Measurements from ENCODE around the gene RMDN2. TPM values are rescaled to one million over a fixed set of nuclear protein-coding genes. Genes with fewer than 3 reads are reported as not detected.

RMDN2 gene
- total RNA-seq, 4 donors from 2014 or later = 3.7 to 10.5 (median 4.2) TPM

DNA sequence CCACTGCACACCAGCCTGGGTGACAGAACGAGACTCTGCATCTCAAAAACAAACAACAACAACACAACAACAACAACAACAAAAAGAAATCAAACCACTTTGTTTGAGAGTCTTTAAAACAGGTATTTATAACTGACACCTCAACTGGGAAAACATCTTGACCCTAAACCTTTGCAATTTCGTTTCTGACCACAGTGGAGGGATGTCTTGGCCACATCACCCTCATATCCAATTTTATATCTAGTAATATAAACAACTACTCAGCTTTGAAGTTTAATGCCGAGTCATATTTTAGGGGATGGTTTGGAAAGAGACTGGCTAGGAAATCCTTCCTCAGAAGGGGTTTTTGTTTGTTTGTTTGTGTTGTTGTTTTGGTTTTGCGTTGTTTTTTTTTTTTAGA lies 37.8 kb upstream of the RMDN2 start:
- no peak for DNase-seq (ENCODE audit: low spot score in 2 of 2)
- TF ChIP-seq, protein P1, sequence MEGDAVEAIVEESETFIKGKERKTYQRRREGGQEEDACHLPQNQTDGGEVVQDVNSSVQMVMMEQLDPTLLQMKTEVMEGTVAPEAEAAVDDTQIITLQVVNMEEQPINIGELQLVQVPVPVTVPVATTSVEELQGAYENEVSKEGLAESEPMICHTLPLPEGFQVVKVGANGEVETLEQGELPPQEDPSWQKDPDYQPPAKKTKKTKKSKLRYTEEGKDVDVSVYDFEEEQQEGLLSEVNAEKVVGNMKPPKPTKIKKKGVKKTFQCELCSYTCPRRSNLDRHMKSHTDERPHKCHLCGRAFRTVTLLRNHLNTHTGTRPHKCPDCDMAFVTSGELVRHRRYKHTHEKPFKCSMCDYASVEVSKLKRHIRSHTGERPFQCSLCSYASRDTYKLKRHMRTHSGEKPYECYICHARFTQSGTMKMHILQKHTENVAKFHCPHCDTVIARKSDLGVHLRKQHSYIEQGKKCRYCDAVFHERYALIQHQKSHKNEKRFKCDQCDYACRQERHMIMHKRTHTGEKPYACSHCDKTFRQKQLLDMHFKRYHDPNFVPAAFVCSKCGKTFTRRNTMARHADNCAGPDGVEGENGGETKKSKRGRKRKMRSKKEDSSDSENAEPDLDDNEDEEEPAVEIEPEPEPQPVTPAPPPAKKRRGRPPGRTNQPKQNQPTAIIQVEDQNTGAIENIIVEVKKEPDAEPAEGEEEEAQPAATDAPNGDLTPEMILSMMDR (IDR thresholded peaks at IDR 0.05) = no peak
- TF ChIP-seq POLR2A (IDR thresholded peaks at IDR 0.05) = no peak
- WGBS, 2 donors = 76 to 86% methylated on average over 4 of the region's 4 CpGs
- H3K4me3 ChIP-seq (ENCODE audit: low read depth, poor library complexity, severe bottlenecking) = no peak overlapping the region
- intact Hi-C loops (cut with DNase I; ENCODE audit: low total_unique reads) = no loop called here

DNA sequence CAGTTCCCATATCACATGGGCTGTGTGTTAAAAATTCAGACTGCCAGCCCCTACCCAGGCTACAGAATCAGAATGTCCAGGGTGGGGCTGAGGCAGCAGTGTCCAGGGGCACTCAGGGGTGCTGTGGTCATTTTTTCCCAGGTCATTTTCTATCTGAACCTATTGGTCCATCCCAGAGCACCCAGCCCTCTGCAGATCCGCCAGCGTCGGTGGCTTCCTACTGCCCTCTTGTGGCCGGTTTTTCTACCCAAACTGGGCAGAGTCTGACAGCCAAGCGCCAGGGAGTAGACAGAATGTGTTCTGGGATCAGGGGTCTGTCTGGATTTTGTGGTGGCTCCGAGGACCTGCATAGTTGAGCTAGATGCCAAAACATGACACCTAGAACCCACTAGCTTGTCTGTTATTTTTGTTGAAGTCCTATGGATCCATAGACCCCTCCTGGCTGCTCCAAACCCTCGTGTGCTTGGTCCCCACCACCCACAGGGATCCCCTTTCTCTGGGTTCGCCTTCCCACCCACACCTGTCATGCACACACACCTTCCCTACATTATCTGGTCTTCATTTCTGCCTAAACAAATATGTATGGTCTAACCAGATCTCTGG lies 34.1 kb upstream of the RMDN2 start:
- intact Hi-C loops (cut with DNase I; ENCODE audit: low total_unique reads) = no loop called here
- 19 to 21% methylated on average over 8 of the region's 8 CpGs for WGBS, 2 donors
- no peak overlapping the region for H3K4me3 ChIP-seq (ENCODE audit: low read depth, poor library complexity, severe bottlenecking)
- DNase-seq (ENCODE audit: low spot score in 2 of 2) = peak; percentile 47 to 89
- TF ChIP-seq, protein P1 (IDR thresholded peaks at IDR 0.05) = no peak
- no peak for TF ChIP-seq POLR2A (IDR thresholded peaks at IDR 0.05)

GRCh38 chr2:37891846-37892435 lies 33.1 kb upstream of the RMDN2 start:
- no peak for DNase-seq (ENCODE audit: low spot score in 2 of 2)
- WGBS, 2 donors = 36 to 40% methylated on average over 5 of the region's 5 CpGs
- no peak overlapping the region for H3K4me3 ChIP-seq (ENCODE audit: low read depth, poor library complexity, severe bottlenecking)
- intact Hi-C loops (cut with DNase I; ENCODE audit: low total_unique reads) = no loop called here
- TF ChIP-seq, protein P1 (IDR thresholded peaks at IDR 0.05) = no peak
- TF ChIP-seq POLR2A (IDR thresholded peaks at IDR 0.05) = no peak

DNA sequence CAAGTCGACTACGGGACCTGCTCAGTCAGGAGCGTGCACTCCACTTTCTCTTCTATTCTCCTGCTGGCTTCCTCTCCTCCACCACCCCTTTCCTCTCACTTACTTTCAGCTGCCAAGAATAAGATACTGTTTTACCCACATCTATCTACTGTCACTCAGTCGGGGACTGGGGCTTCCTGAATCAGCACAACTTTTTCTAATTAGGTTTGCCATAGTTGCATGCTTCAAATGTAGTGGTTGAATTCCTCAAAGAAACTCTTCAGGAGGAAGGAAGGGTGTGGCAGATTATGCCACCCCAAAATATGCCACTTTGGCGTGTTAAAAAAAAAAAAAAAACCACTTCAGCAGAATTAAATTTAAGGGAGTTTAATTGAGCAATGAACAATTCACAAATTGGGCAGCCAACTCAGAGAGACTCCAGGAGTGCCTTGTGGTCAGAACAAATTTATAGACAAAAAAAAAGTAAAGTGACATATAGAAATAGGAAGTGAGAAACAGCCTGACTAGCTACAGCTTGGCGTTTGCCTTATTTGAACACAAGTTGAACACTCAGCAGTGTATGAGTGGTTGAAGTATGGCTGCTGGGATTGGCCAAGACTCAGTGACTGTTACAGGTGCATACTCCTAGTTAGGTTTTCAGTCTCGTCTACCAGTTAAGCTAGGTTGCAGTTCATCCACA lies 32.5 kb upstream of the RMDN2 start:
- TF ChIP-seq POLR2A (IDR thresholded peaks at IDR 0.05) = no peak
- TF ChIP-seq, protein P1 (IDR thresholded peaks at IDR 0.05) = no peak
- intact Hi-C loops (cut with DNase I; ENCODE audit: low total_unique reads) = no loop called here
- 38 to 42% methylated on average over 7 of the region's 7 CpGs for WGBS, 2 donors
- H3K4me3 ChIP-seq (ENCODE audit: low read depth, poor library complexity, severe bottlenecking) = no peak overlapping the region
- no peak for DNase-seq (ENCODE audit: low spot score in 2 of 2)

- no peak for TF ChIP-seq POLR2A (IDR thresholded peaks at IDR 0.05)
- TF ChIP-seq, protein P1 (IDR thresholded peaks at IDR 0.05) = no peak
- H3K4me3 ChIP-seq (ENCODE audit: low read depth, poor library complexity, severe bottlenecking) = no peak overlapping the region
- intact Hi-C loops (cut with DNase I; ENCODE audit: low total_unique reads) = no loop called here
- DNase-seq (ENCODE audit: low spot score in 2 of 2) = no peak
- WGBS, 2 donors = 90 to 92% methylated on average over 1 of the region's 1 CpG
Measured at GRCh38 chr2:37893327-37893726, 31.8 kb upstream of the RMDN2 start.
